ELF-1 (cell line): ENCODE data around the gene PTPRN2.
"Not testable (repeated sequence)": the region's sequence is repeated elsewhere in the genome, so short reads cannot be mapped to it uniquely, and the experiment has no call there.

ENCODE experiments used
- DNase-seq: peaks from one replicate; pipeline ENCODE4 v3.0.0-alpha.2; 2016; ENCODE audit warnings: low read depth, low spot score

Gene PTPRN2

GRCh38 chr7:158388072-158388471, 199.6 kb downstream of the PTPRN2 start:
- no peak for DNase-seq

- DNase-seq: no peak
These were observed 200.1 kb downstream of the PTPRN2 start for GRCh38 chr7:158387546-158387891.

- DNase-seq: peak; percentile 28
These were observed 200.6 kb downstream of the PTPRN2 start for GRCh38 chr7:158386866-158387545.

GRCh38 chr7:158386355-158386618, 201.3 kb downstream of the PTPRN2 start:
- no peak for DNase-seq

GRCh38 chr7:158385496-158386354, 201.9 kb downstream of the PTPRN2 start:
- not testable (repeated sequence) for DNase-seq

GRCh38 chr7:158384746-158385145, 202.9 kb downstream of the PTPRN2 start:
- no peak for DNase-seq

- no peak for DNase-seq
These were observed 204.0 kb downstream of the PTPRN2 start for GRCh38 chr7:158383665-158384064.

- no peak for DNase-seq
These were observed 205.0 kb downstream of the PTPRN2 start for GRCh38 chr7:158382363-158383254.

GRCh38 chr7:158381956-158382355, 205.7 kb downstream of the PTPRN2 start:
- DNase-seq: no peak

- DNase-seq: no peak
These were observed 208.6 kb downstream of the PTPRN2 start for GRCh38 chr7:158378978-158379377.

GRCh38 chr7:158377800-158378623, 209.6 kb downstream of the PTPRN2 start:
- DNase-seq: no peak

GRCh38 chr7:158376839-158377186, 210.8 kb downstream of the PTPRN2 start:
- not testable (repeated sequence) for DNase-seq

GRCh38 chr7:158376146-158376838, 211.3 kb downstream of the PTPRN2 start:
- DNase-seq: not testable (repeated sequence)

- DNase-seq: no peak
These were observed 212.6 kb downstream of the PTPRN2 start for GRCh38 chr7:158375034-158375433.

GRCh38 chr7:158374586-158374985, 213.0 kb downstream of the PTPRN2 start:
- DNase-seq: no peak

GRCh38 chr7:158374146-158374545, 213.5 kb downstream of the PTPRN2 start:
- no peak for DNase-seq

- DNase-seq: no peak
These were observed 214.0 kb downstream of the PTPRN2 start for GRCh38 chr7:158373476-158374133.

- no peak for DNase-seq
These were observed 215.0 kb downstream of the PTPRN2 start for GRCh38 chr7:158372400-158373342.

GRCh38 chr7:158371856-158372255, 215.8 kb downstream of the PTPRN2 start:
- no peak for DNase-seq
